Islet of Langerhans (tissue), 1 donor: Measurements from ENCODE around the gene LIMS1.
"Not testable (repeated sequence)": the region's sequence is repeated elsewhere in the genome, so short reads cannot be mapped to it uniquely, and the experiment has no call there.

Source experiments
- FAIRE-seq: peaks from one replicate; lab custom pipeline; 2011; peaks lifted over from hg19 to GRCh38; lab: Jason Lieb, UNC

Gene LIMS1

DNA sequence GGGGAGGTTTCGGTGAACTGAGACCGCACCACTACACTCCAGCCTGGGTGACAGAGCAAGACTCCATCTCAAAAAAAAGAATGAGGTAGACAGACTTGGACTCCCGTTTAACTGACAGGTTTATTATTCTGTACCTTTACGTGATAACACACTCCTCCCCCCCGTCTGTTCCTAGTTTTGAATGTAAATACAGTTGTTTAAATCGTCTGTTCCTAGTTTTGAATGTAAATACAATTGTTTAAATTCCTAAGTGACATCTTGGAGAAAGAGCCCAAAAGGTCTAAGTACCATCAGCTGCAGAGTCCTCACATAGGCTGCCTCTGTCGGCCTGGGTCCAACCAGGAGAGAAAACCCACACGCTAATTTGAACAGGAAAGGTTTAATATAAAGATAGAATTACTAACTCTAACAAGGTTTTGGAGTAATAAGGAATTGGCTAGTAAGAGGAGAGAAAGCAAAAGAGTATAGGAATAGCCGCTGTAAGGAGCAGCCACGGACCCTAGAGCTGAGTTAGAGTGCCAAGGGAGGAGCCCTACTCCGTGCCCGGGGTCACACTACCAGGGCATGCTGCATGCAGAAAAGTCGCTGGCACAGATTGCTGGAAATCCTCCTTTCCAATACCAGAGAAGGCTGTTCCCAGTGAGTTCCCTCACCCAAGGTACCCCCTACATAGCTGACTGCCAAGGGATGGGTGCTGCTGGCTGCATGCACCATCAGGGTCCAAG, 101.5 kb downstream of the LIMS1 start:
- no peak for FAIRE-seq

DNA sequence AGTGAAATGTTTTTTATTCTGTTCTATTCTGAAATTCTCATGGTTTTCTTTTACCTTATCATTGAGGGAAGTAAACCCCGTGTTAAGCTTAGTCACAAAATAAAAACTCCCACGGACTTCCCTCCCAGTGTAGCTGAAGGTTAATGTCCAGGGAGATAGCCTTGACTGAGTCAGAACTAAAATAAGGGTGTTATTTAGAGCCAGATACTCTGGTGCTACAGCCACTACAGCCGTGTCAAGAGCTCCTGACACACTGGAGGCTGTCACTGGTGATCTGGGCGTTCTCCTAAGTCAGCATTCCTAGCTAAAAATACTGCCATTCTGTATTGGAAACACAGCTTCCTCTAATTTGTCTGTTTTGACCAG, 103.0 kb downstream of the LIMS1 start:
- no peak for FAIRE-seq

DNA sequence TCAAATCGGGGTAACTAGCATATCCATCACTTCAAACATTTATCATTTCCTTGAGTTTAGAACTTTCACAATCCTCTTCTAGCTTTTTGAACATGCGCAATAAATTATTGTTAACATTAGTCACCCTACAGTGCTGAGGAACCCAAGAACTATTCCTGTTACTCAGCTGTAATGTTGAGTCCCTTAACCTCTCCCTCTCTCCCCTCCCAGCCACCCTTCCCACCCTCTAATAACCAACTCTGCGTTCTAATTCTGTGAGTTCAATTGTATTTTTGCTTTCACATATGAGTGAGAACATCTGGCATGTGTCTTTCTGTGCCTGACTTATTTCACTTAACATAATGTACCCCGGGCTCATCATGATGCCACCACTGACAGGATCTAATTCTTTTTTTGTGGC, 106.5 kb downstream of the LIMS1 start:
- no peak for FAIRE-seq

DNA sequence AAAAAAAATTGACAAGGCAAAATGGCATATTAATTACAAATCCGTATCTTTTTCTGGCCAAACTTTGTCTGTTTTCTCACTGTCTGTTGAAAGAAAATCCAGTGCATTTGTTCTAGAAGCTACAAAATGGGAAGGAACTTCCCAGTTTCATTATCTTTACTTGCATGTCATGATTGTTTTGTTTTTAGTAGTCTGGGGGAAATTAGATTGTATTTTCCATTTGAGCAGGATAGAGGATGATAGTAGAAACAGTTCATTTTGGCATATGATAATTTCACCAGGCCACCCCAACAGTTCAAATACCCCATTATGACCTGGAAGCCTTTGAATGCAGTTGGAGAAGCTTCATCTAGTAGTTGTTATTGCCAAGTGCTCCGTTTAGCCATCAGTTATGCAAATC, 107.5 kb downstream of the LIMS1 start:
- no peak for FAIRE-seq

DNA sequence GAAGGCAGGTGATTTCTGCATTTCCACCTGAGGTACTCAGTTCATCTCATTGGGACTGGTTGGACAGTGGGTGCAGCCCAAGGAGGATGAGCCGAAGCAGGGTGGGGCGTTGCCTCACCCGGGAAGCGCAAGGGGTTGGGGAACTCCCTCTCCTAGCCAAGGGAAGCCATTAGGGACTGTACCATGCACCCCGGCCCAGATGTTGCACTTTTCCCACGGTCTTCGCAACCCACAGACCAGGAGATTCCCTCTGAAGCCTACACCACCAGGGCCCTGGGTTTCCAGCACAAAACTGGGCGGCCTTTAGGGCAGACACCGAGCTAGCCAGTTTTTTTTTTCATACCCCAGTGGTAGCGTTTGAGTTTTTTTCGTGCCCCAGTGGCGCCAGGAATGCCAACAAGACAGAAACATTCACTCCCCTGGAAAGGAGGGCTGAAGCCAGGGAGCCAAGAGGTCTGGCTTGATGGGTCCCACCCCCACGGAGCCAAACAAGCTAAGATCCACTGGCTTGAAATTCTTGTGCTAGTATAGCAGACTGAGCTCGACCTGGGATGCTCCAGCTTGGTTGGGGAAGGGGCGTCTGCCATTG, 109.1 kb downstream of the LIMS1 start:
- no peak for FAIRE-seq

DNA sequence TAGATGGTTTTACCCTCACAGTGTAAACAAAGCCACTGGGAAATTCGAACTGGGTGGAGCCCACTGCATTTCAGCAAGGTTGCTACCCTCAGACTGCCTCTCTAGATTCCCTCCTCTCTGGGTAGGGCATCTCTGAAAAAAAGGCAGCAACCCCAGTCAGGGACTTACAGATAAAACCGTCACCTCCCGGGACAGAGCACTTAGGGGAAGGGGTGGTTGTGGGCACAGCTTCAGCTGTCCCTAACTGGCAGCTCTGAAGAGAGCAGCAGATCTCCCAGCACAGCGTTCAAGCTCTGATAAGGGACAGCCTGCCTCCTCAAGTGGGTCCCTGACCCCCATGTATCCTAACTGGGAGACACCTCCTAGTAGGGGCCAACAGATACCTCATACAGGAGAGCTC, 109.6 kb downstream of the LIMS1 start:
- FAIRE-seq = not testable (repeated sequence)

DNA sequence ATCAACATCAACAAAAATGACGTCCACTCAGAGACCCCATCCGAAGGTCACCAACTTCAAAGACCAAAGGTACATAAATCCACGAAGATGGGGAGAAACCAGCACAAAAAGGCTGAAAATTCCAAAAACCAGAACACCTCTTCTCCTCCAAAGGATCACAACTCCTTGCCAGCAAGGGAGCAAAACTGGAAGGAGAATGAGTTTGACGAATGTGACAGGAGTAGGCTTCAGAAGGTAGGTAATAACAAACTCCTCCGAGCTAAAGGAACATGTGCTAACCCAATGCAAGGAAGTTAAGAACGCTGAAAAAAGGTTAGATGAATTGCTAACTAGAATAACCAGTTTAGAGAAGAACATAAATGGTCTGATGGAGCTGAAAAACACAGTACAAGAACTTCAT, 110.2 kb downstream of the LIMS1 start:
- not testable (repeated sequence) for FAIRE-seq

DNA sequence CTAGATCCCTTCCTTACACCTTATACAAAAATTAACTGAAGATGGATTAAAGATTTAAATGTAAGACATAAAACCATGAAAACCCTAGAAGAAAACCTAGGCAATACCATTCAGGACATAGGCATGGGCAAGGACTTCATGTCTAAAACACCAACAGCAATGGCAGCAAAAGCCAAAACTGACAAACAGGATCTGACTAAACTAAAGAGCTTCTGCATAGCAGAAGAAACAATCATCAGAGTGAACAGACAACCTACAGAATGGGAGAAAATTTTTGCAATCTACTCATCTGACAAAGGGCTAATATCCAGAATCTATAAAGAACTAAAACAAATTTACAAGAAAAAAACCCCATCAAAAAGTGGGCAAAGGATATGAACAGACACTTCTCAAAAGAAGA, 114.5 kb downstream of the LIMS1 start:
- FAIRE-seq = not testable (repeated sequence)

DNA sequence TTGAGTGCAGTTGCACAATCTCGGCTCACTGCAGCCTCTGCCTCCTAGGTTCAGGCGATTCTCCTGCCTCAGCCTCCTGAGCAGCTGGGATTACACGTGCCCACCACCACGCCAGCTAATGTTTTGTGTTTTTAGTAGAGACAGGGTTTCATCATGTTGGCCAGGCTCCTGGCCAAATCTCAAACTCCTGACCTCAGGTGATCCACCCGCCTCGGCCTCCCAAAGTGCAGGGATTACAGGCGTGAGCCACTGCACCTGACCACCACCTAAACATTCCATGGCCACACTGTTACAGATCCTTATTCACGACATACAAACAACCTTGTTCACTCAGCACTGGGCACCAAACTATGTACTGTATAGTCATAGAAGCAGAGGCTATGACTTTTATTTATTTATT, 116.2 kb downstream of the LIMS1 start:
- not testable (repeated sequence) for FAIRE-seq

DNA sequence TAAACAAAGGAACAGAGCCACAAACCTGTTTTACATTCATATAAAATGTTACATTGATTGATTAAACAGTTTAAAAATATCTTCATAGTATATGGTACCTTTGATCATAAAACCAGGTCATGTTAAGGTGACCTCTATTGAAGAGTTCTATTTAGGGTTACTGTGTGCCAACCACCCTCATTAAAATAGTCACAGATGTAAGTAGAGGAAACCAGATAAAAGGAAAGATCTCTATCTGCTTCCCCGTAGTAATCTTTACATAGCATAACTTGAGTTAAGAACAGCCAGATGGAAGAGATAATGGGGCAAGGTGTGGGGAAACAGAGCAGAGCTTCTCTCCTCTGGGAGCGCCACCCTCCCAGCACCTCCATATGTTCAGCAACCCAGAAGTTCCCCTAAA, 117.2 kb downstream of the LIMS1 start:
- not testable (repeated sequence) for FAIRE-seq

DNA sequence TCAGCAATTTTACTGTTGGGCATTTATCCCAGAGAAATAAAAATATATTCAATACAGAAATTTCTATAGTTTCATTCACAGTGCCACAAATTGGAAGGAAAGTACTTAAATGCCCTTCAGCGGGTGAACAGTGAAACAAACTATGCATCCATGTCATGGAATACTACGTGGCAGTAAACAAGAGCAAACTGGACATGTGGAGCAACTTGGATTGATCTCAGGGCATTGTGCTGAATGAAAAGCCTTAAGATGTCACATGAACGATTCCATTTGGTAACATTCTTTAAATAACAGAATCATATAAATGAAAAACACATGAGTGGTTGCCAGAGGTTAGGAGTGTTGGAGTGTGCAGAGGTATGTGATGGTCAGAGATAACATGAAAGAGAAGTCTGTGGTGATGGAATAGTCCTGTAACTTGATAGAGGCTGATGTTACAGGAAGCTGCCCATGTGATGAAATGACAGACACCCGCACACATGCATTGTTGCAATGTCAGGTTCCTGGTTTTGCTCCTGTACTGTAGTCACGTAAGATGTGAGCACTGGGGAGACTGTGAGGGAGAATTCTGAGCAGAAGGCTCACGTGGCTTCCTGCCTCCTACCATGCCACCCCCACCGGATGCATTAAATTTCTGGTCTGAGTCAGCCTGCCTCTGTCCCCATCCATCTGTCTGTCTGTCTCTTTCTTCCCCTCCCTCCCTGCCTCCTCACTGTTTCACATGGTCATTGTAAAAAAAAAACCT, 118.1 kb downstream of the LIMS1 start:
- FAIRE-seq = not testable (repeated sequence)

DNA sequence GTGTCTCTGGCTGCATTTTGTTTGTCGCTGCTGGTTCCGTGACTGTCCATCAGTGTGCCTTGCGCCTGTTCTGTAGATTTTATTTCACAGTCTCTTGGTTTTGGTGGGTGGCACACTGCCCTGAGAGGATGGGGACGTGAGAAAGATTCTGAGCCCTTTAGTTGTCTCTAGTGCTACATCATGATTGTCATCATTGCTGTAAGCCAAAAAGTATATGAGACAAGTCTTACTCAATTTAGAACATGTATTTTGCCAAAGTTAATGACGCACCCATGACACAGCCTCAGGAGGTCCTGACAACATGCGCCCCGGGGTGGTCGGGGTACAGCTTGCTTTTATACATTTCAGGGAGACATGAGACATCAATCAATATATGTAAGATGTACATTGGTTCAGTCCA, 119.2 kb downstream of the LIMS1 start:
- FAIRE-seq = not testable (repeated sequence)

DNA sequence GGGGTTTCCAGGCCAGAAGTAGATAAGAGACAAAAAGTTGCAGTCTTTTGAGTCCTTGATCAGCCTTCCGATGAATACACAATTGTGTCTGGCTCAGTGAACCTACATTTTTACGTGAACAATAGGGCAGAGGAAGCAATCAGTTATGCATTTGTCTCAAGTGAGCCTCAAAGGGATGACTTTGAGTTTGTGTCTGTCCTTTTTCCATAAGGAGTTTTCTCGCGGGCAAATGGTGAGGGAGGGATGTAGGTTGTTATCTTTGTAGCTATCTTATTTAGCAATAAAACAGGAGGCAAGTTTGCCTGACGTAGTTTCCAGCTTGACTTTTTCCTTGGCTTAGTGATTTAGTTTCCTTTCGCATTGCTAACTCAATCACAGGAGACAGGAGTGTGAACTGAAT, 119.6 kb downstream of the LIMS1 start:
- FAIRE-seq = not testable (repeated sequence)

DNA sequence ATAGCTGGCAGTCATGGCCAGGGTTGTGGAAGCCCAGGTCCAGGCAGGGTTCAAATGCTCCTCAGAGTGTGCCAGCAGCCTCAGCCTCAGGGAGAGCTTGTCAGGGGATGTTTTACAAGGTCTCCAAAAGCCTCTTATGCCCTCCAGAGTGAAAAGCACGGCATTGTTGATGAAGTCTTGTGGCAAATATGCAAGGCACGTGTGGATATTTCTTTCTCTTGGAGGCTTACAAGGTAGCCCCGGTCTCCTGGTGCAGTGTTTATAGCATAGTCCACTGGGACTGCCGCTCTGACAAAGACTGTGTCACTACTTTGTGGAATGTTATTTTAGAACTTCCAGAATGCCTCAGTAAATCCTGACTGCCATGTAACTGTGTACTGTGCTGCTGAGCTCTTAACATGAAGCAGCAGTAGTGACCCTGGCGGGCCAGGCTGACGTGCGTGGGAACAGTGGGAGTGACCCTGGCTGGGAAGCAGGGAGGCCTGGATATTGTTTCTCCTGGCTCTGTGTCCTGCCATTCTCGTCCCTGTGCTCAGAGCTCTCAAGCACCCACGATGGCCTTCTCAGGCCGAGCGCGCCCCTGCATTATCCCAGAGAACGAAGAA, 120.4 kb downstream of the LIMS1 start:
- not testable (repeated sequence) for FAIRE-seq

DNA sequence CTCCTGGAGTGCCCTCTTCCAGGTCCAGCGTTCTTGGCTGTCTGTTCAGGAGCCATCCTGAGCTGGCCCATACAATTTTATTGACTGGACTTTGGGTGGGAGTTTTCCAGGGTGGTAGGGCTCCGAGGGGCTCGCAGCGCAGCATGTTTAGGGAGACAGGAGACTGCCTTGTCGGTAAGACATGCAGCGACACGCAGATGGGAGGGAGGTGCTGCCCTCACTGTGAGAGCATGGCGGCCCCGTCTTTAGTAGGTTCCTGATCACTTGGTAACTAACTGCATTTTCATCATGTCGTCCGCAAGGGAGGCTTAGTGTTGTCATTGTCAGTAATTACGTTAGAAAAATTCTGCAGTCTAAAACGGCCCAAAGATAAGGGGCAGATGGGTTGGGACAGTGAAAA, 121.0 kb downstream of the LIMS1 start:
- FAIRE-seq = not testable (repeated sequence)

DNA sequence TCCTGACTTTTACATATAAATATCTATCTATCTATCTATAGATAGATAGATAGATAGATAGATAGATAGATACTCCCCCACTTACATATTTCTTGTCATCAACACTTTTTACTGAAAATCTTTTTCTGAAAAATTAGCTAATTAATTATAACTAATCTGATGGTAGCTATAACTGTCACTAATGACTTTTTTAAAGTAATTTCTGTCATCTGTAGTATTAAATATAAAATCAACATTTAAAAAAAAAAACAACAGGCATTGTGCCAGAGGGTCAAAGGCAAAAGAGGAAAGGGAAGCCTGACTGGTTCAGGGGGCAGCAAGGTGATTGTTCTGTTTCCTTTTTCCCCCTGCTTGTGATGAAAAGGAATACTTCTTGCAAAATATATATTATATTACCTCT, 122.0 kb downstream of the LIMS1 start:
- not testable (repeated sequence) for FAIRE-seq

DNA sequence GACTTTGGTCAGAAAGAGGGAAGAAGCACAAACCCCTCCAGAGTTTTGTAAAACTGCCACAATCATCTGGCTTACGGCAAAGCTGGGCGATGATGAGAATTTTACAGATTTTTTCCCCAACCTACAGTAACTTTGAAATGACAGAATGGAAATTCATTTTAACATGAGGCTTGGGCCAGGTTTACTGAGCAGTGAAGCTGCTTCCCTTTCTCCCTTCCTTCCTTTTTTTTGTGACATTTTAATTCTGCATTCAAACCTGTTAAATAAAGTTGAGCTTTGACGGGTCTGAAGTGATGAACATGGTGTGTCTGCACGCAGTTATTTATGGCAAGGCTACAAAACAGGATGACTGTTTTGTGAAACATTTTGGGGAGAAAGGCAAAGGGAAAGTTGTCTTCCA, 123.2 kb downstream of the LIMS1 start:
- not testable (repeated sequence) for FAIRE-seq

DNA sequence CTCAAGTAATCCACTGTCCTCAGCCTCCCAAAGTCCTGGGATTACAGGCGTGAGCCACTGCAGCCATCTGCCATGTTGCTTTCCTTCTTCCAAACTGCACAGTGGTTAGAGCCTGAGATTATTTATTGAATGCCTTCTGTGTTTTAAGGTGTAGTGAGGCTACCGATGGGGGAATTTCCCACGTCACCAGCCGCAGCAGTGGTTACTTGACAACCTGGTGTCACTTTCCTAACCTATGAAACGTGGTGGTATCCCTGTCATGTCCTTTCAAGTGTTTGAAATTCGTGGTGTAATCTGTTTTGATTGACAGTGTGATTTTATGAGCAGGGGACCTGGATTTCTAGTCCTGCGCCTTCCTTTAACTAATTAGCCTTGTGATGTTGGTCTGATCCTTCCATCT, 124.3 kb downstream of the LIMS1 start:
- not testable (repeated sequence) for FAIRE-seq

DNA sequence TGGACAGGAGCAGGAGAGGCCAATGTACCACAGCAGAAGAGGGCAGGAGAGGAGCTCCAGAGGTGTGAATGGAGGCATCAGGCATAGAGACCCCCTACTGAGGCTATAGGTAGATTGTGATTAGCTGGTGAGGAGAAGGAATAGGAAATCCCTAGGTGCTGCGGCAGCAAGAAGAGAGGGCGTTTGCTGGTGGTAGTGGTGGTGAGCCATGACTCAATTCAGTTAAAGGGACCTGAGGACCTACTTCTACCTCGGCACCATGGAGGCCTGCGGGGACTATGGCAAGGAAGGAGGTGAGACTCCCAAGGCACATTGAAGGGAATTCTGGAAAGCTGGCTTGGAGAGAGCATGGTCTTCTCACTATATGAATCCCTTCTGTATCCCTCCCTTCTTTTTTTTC, 127.2 kb downstream of the LIMS1 start:
- not testable (repeated sequence) for FAIRE-seq

DNA sequence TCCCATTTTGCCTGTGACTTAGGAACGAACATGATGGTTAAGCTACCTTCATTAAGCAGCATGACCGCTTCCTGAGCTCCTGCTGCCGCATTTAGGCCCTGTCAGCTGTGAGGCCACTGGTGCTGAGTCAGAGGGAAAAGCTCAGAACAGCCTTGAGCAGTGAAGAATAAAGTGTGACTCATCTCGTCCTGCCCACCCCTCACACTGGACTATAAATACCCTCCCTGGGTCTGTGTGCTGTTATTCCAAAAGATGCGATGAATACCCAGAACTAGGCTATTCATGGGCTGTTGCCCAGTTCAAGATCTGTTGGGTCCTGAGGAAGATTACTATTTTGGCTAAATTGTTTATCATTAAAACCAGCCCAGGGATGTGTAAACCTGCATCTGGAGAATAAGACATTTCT, 127.9 kb downstream of the LIMS1 start:
- FAIRE-seq = not testable (repeated sequence)

DNA sequence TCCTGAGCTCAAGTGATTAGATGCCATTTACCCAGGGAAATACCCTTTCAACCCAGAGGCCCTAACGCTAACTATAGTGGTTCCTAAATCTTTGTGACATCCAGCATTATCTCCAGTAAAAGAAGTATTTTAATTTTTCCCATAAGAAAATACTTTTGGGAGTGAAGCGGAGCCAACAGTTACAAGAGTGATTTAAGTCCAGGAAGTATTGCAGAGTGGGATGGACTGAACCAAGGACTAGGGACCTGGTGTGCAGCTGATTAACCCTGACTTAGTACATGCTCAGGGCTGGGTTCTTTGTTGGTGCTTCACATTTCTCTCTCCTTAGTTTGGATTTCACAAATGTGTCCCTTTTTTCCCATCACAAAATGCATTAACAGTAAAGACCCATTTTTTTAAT, 129.1 kb downstream of the LIMS1 start:
- not testable (repeated sequence) for FAIRE-seq

DNA sequence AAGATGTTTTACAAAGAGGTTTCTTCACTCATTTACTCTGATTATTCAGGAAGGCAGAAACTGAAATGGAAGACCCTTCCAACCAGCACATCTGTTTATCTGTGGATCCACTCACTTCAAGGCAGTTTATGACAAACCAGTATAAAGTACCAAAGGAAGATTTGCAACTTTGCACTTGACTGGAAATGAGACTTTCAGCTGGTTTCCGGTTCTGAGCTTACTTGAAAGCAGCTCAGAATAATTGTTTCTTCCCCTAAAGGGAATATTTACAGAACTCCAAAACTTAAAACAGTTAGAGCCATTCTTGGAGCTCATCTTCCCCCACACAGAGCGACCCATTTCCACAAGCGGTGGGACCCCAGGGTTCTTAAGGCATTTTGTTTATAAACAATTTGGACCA, 129.8 kb downstream of the LIMS1 start:
- FAIRE-seq = not testable (repeated sequence)

DNA sequence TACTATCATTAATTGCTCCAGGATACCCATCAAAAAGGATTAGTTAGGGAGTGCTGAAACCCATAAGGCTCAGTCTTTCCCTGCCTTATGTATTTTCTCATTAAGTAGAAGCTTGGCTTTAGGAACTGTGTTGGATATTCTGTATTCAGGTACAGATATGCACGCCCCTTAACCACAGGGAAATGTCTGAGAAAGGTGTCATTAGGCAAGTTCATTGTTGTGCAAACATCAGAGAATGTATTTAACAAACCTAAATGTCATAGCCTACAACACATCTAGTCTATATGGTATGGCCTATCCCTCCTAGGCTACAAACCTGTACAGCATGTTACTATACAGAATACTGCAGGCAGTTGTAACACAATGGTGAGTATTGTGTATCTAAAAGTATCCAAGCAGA, 130.7 kb downstream of the LIMS1 start:
- FAIRE-seq = not testable (repeated sequence)
